Activated CD4-positive, alpha-beta T cell treated with anti-CD3 and anti-CD28 coated beads, Interleukin-2, amount 10 ng/mL, durations not matched to agents 7 days and 5 days (primary cell): Measurements from ENCODE around the gene CDC42EP5. TPM values are rescaled to one million over a fixed set of nuclear protein-coding genes. Genes with fewer than 3 reads are reported as not detected.
A peak's percentile ranks its signal among the peaks of the same experiment; 100 is the strongest.
"Not testable (repeated sequence)": the region's sequence is repeated elsewhere in the genome, so short reads cannot be mapped to it uniquely, and the experiment has no call there.

Experiments
- CTCF ChIA-PET: fragments of 350-600 bp; sonication (Branson Sonifier 250); formaldehyde crosslinking; loops from one replicate; lab custom pipeline; 2021; ENCODE audit warnings: antibody characterized with exemption; lab: Charles Lee
- POLR2A ChIA-PET: fragments of 350-600 bp; sonication (Branson Sonifier 250); formaldehyde crosslinking; loops from one replicate; lab custom pipeline; 2021; ENCODE audit warnings: antibody characterized with exemption; lab: Charles Lee
- DNase-seq: peaks from one replicate; pipeline ENCODE4 v3.0.0-alpha.2; 2020
- H3K27ac Mint-ChIP-seq: one replicate; pipeline ENCODE4 v1.8.0; 2021; ENCODE audit warnings: mild to moderate bottlenecking, moderate library complexity, mixed read lengths
- H3K27me3 Mint-ChIP-seq: one replicate; pipeline ENCODE4 v1.8.0; 2021; ENCODE audit warnings: mixed read lengths
- H3K36me3 Mint-ChIP-seq: one replicate; pipeline ENCODE4 v1.8.0; 2021; ENCODE audit warnings: low read depth, mixed read lengths
- H3K4me1 Mint-ChIP-seq: one replicate; pipeline ENCODE4 v1.8.0; 2021; ENCODE audit warnings: mixed read lengths
- H3K4me3 Mint-ChIP-seq: one replicate; pipeline ENCODE4 v1.8.0; 2021; ENCODE audit warnings: mild to moderate bottlenecking, moderate library complexity, mixed read lengths
- H3K9me3 Mint-ChIP-seq: one replicate; pipeline ENCODE4 v1.8.0; 2021; ENCODE audit warnings: mixed read lengths
- total RNA-seq, 2 experiments: library from RNA; stranded (reverse); gene quantifications; one replicate each; pipeline ENCODE4 v1.2.3, GENCODE V29; 2021

CDC42EP5 gene
- total RNA-seq, 2 experiments from 2014 or later: not detected

DNA sequence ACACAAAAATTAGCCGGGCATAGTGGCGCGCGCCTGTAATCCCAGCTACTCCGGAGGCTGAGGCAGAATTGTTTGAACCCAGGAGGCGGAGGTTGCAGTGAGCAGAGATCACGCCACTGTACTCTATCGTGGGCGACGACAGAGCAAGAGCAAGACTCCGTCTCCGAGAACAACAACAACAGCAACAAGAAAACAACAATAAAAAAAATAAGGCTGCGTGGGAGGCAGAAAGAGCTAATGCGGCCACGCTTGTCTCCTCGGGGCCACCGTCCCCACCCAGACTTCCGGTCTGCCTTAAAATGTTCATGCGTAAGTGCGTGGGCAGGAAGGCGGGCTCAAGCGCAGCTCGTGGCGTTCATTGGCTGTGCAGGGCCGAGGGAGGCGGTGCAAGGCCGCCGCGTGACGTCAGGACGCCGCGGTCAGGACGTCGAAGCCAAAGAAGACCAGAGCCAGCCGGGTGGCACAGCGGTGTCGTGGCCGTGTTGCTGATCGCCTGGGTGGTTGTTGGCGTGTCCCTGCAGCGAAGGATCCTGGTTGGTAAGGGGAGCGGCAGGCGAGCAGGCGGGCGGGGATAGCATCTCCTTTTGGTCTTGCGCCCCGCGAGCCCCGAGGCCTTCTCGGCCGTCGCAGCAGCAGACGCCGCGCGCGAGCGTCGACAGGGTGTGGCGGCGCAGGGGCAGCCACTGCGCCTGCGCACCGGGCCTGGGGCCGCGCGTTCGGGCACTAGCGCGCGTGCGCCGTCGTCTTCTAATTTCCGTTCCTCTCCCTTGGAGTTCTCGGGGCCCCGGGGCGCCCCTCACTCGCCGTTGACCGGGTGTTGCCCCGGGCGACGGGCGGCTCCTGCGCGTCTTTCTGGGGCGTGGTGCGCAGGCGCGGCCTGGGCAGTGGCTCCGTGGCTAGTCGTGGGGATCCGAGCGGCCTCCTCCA, 24.1 kb downstream of the CDC42EP5 start, which contains the start of gene LENG8:
Gene LENG8 (plus strand): TSS at position 426 of the 927 bp plus-strand sequence. CDS start 2,146 bp downstream, outside the sequence.
- Mint-ChIP-seq H3K9me3 (no peaks in the 10 kb centered on the region), H3K36me3 (peaks cover 52% of the 10 kb centered on the region), H3K4me1 (peaks cover 44% of the 10 kb centered on the region), H3K4me3 (peak within 1 kb of the TSS; percentile 95), H3K27ac (peak within 1 kb of the TSS; percentile 99), H3K27me3 (no peaks in the 10 kb centered on the region)
- CTCF ChIA-PET: interaction anchor here (0.6 to 1.2 kb wide), 4 partner anchors 9 to 1253 kb away, joined by 3 to 9 read pairs (median 3); partner anchors contain the start of gene MBOAT7
- POLR2A ChIA-PET: interaction anchor here (0.6 to 1.3 kb wide), 6 partner anchors 10 to 210 kb away, joined by 3 to 12 read pairs (median 4); partner anchors contain the start of gene LENG9
- DNase-seq: peak; percentile 97

DNA sequence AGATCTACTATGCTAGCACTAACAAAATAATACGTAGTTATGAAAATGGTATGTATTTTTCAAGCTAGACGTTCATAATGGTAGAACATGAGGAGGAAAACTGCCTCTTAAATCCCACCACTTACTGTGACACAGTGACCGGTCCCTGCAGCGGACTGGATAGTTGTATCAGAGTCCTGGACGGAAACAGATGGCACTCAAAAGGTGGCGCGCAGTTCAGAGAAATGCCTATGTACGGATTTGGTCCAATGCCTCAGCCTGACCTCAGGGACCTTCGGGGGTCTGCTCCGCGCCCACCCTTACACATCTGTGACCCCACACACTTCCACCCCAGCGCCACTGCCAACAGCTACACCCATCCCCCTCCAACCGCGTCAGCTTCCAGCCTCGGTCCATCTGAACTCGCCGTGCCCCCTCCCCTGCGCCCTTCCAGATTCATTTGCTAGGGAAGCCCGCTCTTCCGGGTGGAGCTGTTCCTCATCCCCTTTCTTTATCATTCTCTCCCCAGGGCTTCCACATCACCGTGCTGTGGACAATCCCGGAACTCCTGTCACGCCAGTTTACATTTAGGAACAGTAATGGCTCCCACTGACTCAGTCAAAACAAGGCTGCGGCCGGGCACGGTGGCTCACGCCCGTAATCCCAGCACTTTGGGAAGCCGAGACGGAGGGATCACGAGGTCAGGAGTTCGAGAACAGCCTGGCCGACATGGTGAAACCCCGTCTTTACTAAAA, 24.9 kb downstream of the CDC42EP5 start:
- Mint-ChIP-seq H3K4me3 (peak overlapping the region; percentile 95), H3K27ac (peak overlapping the region; percentile 99), H3K4me1 (peaks cover 44% of the 10 kb centered on the region), H3K27me3 (no peaks in the 10 kb centered on the region), H3K36me3 (peaks cover 53% of the 10 kb centered on the region), H3K9me3 (no peaks in the 10 kb centered on the region)
- POLR2A ChIA-PET: interaction anchor here (0.6 to 1.3 kb wide), 5 partner anchors 10 to 211 kb away, joined by 3 to 12 read pairs (median 4); partner anchors contain the start of gene LENG9
- CTCF ChIA-PET: interaction anchor here (0.6 to 1.2 kb wide), 6 partner anchors 8 to 1254 kb away, joined by 3 to 9 read pairs (median 3); partner anchors contain the start of gene MBOAT7
- peak; percentile 34 for DNase-seq

DNA sequence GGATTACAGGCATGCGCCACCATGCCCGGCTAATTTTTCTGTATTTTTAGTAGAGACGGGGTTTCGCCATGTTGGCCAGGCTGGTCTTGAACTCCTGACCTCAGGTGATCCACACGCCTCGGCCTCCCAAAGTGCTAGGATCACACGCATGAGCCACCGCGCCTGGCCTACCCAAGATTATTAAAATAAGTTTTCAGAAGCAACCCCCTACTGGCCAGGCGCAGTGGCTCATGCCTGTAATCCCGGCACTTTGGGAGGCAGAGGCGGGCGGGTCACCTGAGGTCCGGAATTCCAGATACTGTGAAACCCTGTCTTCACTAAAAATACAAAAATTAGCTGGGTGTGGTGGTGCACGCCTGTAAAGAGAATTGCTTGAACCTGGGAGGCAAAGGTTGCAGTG, 26.7 kb downstream of the CDC42EP5 start:
- Mint-ChIP-seq H3K4me1 (peaks cover 37% of the 10 kb centered on the region), H3K36me3 (peaks cover 42% of the 10 kb centered on the region)
- H3K27me3 Mint-ChIP-seq, H3K4me3 Mint-ChIP-seq, H3K9me3 Mint-ChIP-seq, H3K27ac Mint-ChIP-seq, DNase-seq, POLR2A ChIA-PET: not testable (repeated sequence)
- CTCF ChIA-PET: interaction anchor here (0.6 kb wide), 1 partner anchor 21 kb away, joined by 3 read pairs; no protein-coding TSS in a partner anchor

DNA sequence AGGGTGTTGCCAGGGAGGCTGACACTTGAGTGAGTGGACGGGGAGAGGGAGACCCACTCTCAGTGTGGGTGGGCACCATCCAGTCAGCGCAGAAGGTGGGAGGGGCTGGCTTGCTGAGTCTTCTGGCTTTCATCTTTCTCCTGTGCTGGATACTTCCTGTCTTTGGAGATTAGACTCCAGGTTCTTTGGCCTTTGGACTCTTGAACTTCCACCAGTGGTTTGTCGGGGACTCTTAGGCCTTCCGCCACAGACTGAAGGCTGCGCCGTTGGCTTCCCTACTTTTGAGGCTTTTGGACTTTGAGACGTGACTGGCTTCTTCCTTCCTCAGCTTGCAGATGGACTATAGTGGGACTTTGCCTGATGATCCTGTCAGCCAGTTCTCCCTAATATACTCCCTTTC, 28.4 kb downstream of the CDC42EP5 start:
- POLR2A ChIA-PET: no interaction called here
- H3K9me3 Mint-ChIP-seq: no peaks in the 10 kb centered on the region
- H3K36me3 Mint-ChIP-seq: peaks cover 33% of the 10 kb centered on the region
- H3K27ac Mint-ChIP-seq: no peak overlapping the region
- peaks cover 21% of the 10 kb centered on the region for H3K4me1 Mint-ChIP-seq
- no peak overlapping the region for H3K4me3 Mint-ChIP-seq
- CTCF ChIA-PET: no interaction called here
- DNase-seq: no peak
- no peaks in the 10 kb centered on the region for H3K27me3 Mint-ChIP-seq

GRCh38 chr19:54440641-54441040, 32.5 kb downstream of the CDC42EP5 start:
- Mint-ChIP-seq H3K4me1 (peaks cover 10% of the 10 kb centered on the region), H3K27me3 (no peaks in the 10 kb centered on the region), H3K36me3 (peaks cover 24% of the 10 kb centered on the region), H3K27ac (no peak overlapping the region), H3K4me3 (no peak overlapping the region), H3K9me3 (no peaks in the 10 kb centered on the region)
- ChIA-PET POLR2A (no interaction called here), CTCF (interaction anchor here (2.5 kb wide), 1 partner anchor 8 kb away, joined by 9 read pairs; the partner anchor contains the start of gene LENG8)
- no peak for DNase-seq

- Mint-ChIP-seq H3K36me3 (peaks cover 18% of the 10 kb centered on the region), H3K4me3 (no peak overlapping the region), H3K4me1 (peaks cover 17% of the 10 kb centered on the region), H3K9me3 (no peaks in the 10 kb centered on the region), H3K27me3 (no peaks in the 10 kb centered on the region), H3K27ac (peak overlapping the region; percentile 25)
- DNase-seq: peak; percentile 43
- ChIA-PET CTCF (interaction anchor here (0.8 to 2.5 kb wide), 3 partner anchors 9 to 51 kb away, joined by 4 to 9 read pairs (median 6); partner anchors contain the start of gene LENG8), POLR2A (no interaction called here)
Measured at GRCh38 chr19:54439174-54439851, 33.8 kb downstream of the CDC42EP5 start.

- peaks cover 16% of the 10 kb centered on the region for H3K4me1 Mint-ChIP-seq
- H3K9me3 Mint-ChIP-seq: no peaks in the 10 kb centered on the region
- H3K27me3 Mint-ChIP-seq: no peaks in the 10 kb centered on the region
- CTCF ChIA-PET: no interaction called here
- no peak for DNase-seq
- H3K36me3 Mint-ChIP-seq: peaks cover 6% of the 10 kb centered on the region
- no peak overlapping the region for H3K4me3 Mint-ChIP-seq
- H3K27ac Mint-ChIP-seq: no peak overlapping the region
- POLR2A ChIA-PET: no interaction called here
Measured at GRCh38 chr19:54436628-54437252, 36.4 kb downstream of the CDC42EP5 start.

DNA sequence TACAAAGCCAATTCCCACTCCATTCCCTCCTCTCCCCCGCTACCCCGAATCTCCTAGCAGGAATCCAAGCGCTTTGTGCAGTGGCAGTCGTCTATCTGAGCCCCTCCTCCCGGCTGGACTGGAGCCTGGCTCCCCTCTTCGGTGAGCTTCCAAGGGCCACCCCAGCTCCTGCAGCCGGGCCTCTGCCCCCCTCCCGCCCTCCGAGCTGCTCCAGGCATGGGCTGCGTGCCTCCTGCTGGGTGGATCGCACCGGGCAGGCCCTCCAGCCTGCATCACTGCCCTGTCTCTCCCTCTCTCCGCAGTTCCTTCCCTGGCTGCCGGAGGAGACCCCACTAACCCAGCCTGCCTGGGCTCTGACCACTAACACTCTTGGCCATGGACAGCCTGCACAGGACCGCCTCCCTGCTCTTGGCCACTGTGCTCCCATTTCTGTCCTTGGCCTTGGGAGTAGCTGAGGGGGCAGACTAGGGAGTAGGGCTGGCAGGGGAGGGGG, 37.0 kb downstream of the CDC42EP5 start:
- Mint-ChIP-seq H3K27ac (no peak overlapping the region), H3K4me3 (no peak overlapping the region), H3K4me1 (peaks cover 17% of the 10 kb centered on the region), H3K9me3 (no peaks in the 10 kb centered on the region), H3K27me3 (no peaks in the 10 kb centered on the region), H3K36me3 (peaks cover 6% of the 10 kb centered on the region)
- no peak for DNase-seq
- CTCF ChIA-PET: no interaction called here
- POLR2A ChIA-PET: no interaction called here

DNA sequence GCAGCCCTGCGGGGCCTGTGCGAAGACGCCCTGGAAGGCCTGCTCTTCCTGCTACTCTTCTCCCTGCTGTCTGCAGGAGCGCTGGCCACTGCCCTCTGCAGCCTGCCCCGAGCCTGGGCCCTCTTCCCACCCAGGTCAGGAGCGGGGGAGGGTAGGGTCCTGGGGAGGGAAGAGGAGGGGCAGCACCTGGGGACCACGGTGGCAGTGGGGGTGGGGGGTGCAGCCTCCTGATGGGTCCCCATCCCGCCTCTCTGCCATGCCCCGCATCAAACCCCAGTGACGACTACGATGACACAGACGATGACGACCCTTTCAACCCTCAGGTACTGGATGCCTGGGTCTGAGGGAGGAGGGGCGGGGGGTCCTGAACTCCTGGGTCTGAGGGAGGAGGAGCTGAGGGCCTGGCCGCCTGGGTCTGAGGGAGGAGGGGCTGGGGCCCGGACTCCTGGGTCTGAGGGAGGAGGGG, 37.5 kb downstream of the CDC42EP5 start:
- no peak for DNase-seq
- Mint-ChIP-seq H3K4me1 (peaks cover 22% of the 10 kb centered on the region), H3K9me3 (no peaks in the 10 kb centered on the region), H3K36me3 (peaks cover 2% of the 10 kb centered on the region), H3K4me3 (no peak overlapping the region), H3K27ac (no peak overlapping the region), H3K27me3 (no peaks in the 10 kb centered on the region)
- POLR2A ChIA-PET: no interaction called here
- CTCF ChIA-PET: no interaction called here

- Mint-ChIP-seq H3K36me3 (peaks cover 1% of the 10 kb centered on the region), H3K27me3 (no peaks in the 10 kb centered on the region), H3K9me3 (no peaks in the 10 kb centered on the region), H3K4me1 (peaks cover 22% of the 10 kb centered on the region), H3K27ac (no peak overlapping the region), H3K4me3 (no peak overlapping the region)
- ChIA-PET CTCF (no interaction called here), POLR2A (no interaction called here)
- DNase-seq: no peak
Measured at GRCh38 chr19:54434873-54435214, 38.3 kb downstream of the CDC42EP5 start.

DNA sequence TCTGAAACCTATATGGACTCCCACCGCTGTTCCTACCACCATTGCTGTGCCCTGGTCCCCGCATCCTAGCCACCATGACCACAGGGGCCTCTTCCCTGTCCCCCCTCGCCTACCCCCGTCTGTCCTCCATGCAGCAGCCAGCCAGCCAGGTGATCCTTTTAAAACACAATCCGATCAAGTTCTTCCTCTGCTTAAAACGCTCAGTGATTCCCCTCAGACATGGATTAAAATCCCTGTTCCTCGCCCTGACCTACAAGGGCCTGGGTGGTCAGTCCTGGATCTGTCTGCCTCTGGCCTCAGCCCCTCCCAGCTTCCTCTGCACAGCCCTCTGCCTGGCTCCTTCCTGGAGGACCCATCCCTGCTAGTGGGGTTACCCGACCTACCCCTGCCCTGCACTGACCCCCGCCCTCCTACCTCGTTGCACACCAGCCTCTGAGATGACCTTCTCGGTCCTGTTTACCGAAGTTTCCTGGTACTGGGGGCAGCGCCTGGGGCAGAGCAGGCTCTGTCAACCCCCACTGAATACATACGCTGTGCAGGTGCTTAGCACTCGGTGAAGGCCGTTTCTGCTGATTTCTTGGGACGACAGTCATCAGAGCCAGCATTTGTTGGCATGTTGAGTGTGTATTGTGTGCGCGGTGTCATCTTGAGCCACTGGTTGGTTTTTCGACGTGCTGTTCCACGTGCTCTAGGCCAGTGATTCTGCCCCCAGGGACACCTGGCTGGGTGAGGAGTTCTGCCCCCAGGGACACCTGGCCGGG, 38.8 kb downstream of the CDC42EP5 start:
- H3K4me3 Mint-ChIP-seq: no peak overlapping the region

More for the DNA sequence above, 38.8 kb downstream of the CDC42EP5 start:
- no peak for DNase-seq
- H3K27ac Mint-ChIP-seq: no peak overlapping the region
- ChIA-PET CTCF (no interaction called here), POLR2A (no interaction called here)
- H3K27me3 Mint-ChIP-seq: peaks cover 2% of the 10 kb centered on the region
- H3K4me1 Mint-ChIP-seq: peaks cover 21% of the 10 kb centered on the region
- no peaks in the 10 kb centered on the region for H3K9me3 Mint-ChIP-seq
- H3K36me3 Mint-ChIP-seq: peaks cover 1% of the 10 kb centered on the region
